NAMALWA (cell line): ENCODE results near the gene AHCYL2.
"Not testable (repeated sequence)": the region's sequence is repeated elsewhere in the genome, so short reads cannot be mapped to it uniquely, and the experiment has no call there.

Experiments used
- DNase-seq: peaks from one replicate; pipeline ENCODE4 v3.0.0-alpha.2; 2015; ENCODE audit warnings: low spot score

The AHCYL2 gene

GRCh38 chr7:129454249-129454551 lies 229.4 kb downstream of the AHCYL2 start:
- DNase-seq: no peak

GRCh38 chr7:129456421-129456820 lies 231.6 kb downstream of the AHCYL2 start:
- no peak for DNase-seq

GRCh38 chr7:129457101-129457500 lies 232.3 kb downstream of the AHCYL2 start:
- no peak for DNase-seq

- DNase-seq: no peak
These were observed 233.3 kb downstream of the AHCYL2 start for GRCh38 chr7:129458171-129458570.

GRCh38 chr7:129461809-129462208 lies 237.0 kb downstream of the AHCYL2 start:
- DNase-seq: no peak

- no peak for DNase-seq
These were observed 237.6 kb downstream of the AHCYL2 start for GRCh38 chr7:129462420-129462819.

GRCh38 chr7:129464194-129464593 lies 239.4 kb downstream of the AHCYL2 start:
- DNase-seq: no peak

GRCh38 chr7:129465080-129465479 lies 240.2 kb downstream of the AHCYL2 start:
- DNase-seq: no peak

GRCh38 chr7:129466796-129467195 lies 242.0 kb downstream of the AHCYL2 start:
- DNase-seq: no peak

GRCh38 chr7:129468087-129468486 lies 243.3 kb downstream of the AHCYL2 start:
- no peak for DNase-seq

GRCh38 chr7:129468547-129468946 lies 243.7 kb downstream of the AHCYL2 start:
- no peak for DNase-seq

- no peak for DNase-seq
These were observed 245.1 kb downstream of the AHCYL2 start for GRCh38 chr7:129469930-129470329.

- DNase-seq: no peak
These were observed 245.6 kb downstream of the AHCYL2 start for GRCh38 chr7:129470411-129470810.

GRCh38 chr7:129471402-129471827 lies 246.6 kb downstream of the AHCYL2 start:
- DNase-seq: no peak

- DNase-seq: not testable (repeated sequence)
These were observed 251.1 kb downstream of the AHCYL2 start for GRCh38 chr7:129475931-129476330.

- not testable (repeated sequence) for DNase-seq
These were observed 251.6 kb downstream of the AHCYL2 start for GRCh38 chr7:129476398-129476797.
